Brain pericyte (primary cell): ENCODE results near the gene PKNOX1.
"Not testable (repeated sequence)": the region's sequence is repeated elsewhere in the genome, so short reads cannot be mapped to it uniquely, and the experiment has no call there.

Experiments used
- DNase-seq: peaks from one replicate; pipeline ENCODE4 v3.0.0-alpha.2; 2012; ENCODE audit warnings: low read depth, low spot score

PKNOX1 gene

DNA sequence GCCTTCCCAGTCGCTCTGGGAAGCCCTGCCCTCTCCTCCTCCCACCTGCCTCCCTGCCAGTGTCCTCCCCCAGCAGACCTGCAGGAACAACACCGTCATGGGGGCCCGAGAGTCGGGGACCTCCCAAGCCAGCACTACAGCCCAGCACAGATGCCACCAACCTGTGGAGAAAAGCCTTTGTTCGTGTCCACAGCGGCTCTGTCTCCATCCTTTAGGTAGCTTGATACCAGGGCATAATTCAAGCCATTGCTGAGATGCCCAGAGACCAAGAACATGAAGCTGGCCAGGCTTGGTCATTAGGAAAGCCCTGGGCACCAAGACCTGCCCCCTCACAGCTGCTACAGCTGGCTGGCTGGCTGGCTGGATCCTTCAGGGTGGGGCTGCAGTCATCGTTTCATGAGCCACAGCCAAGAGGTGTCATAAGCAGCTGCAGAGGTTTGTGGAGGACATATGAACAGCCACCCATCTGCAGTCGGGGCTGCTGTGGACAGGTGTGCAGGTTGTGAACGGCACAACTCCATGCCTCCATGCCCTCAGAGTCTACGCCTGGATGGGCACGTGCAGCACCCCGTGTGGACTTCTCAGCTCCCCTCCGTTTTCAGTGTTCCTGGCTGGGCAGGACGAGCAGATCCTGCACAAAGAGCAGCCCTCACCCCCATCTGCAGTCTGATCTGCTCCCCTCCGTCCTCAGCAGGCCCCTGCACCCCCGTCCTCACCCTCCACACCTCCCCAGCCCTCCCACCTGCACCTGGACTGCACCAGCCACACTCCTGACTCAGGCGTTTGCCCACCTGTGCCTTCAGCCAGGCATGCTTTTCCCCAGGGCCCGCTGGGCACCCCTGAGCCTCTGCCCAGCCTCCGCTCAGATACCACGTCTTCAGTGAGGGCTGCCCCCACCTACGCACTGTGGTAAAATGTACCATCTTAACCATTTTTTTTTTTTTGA lies 71.8 kb downstream of the PKNOX1 start:
- not testable (repeated sequence) for DNase-seq

DNA sequence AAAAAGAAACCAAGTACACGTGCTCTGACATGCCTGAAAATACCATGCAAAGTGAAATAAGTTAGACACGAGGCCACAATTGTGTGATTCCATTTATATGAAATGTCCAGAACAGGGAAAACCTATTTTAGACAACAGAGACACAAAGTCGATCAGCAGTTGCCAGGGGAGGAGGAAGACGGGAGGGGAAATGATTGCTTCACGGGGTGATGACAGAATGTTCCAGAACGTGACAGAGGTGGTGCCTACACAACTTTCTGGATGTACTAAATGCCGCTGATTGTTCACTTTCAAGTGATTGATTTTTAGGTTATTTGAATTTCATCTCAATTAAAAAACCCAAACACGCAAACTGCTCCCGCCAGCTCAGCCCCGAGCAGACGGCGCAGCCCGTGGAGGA lies 78.8 kb downstream of the PKNOX1 start:
- not testable (repeated sequence) for DNase-seq

GRCh38 chr21:43062955-43063664 lies 88.7 kb downstream of the PKNOX1 start:
- not testable (repeated sequence) for DNase-seq

DNA sequence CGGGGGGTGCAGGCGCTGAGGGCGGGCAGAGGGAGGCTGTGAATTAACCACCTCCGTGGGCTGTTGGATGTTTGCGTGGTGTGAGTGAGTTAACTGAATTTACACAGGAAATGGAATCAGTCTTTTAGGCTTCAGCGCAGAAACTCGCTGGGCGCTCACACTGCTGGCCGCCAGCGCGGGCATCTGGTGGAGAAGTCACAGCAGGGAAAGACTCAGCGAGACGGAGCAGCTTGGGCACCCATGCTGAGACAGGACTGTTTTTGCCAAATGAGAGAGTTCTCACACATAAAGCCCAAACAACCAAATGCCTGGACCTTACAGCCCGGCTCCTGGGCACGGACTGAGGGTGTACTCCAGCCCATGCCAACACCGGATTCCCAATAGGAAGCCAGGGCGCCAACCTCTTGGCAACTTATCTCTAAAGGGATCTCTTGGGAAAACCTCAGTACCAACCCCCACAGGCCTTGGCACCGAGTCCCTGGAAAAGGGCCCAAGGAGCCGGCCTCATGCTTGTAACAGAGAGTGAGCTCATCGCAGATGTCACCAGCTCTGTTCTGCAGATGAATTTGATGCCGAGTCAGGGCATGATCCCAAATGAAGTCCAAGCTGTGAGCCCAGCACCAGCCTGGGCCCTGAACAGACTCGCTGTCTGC lies 90.0 kb downstream of the PKNOX1 start:
- not testable (repeated sequence) for DNase-seq

DNA sequence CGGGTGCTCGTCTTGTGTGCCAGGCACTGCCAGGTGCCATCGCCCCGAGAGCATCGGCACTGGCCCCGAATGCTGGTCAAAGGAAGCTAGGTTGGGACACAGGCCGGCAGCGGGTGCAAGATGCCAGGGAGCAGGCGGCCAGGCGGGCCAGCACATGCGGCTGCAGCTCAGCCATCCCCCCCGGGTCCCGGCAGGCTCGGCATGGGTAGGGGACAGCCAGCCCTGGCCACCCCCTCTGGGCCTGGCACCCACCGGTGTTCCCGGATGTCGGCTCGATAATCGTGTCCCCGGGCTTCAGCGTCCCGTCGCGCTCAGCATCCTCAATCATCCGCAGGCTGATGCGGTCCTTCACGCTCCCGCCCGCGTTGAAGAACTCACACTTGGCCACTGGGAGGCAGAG lies 91.6 kb downstream of the PKNOX1 start:
- not testable (repeated sequence) for DNase-seq

DNA sequence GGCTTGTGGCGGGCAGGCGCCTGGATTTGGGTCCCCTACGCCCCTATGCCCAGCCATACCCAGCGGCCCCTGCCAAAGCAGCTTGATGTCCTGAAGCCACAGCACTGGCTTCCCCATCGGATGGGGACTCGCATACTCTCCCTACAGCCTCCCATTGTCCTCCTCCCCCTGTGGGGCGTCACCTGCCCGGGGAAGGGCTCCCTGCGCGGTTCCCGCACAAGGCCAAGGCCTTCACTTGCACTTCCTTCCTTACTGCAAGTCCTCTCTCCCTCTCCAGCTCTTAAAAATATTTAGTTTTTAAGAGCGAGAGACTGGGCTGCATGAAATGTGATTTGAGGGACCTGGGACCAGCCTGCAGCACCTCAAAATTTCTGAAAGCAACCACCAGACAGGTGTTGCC lies 92.3 kb downstream of the PKNOX1 start:
- not testable (repeated sequence) for DNase-seq

DNA sequence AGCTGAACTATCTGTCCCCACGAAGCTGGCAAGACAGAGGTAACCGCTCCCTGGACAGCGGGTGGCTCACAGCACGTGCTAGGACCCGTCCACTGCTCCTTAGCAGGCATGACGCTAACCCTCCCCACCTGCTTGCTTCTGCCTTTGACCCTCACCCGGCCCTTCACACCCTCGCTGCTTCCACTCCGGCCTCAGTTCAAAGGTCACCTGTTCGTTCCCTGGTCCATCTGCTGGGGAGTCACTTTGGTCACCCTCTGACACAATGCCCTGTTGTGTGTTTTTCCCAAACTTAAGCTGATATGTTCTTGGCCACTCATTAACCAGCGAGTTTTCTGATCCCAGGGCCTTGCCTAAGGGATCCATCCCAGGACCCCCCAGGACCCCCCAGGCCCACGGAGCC lies 93.7 kb downstream of the PKNOX1 start:
- not testable (repeated sequence) for DNase-seq

GRCh38 chr21:43069682-43070081 lies 95.3 kb downstream of the PKNOX1 start:
- DNase-seq: not testable (repeated sequence)

- DNase-seq: not testable (repeated sequence)
Measured at GRCh38 chr21:43072742-43073141, 98.4 kb downstream of the PKNOX1 start.

DNA sequence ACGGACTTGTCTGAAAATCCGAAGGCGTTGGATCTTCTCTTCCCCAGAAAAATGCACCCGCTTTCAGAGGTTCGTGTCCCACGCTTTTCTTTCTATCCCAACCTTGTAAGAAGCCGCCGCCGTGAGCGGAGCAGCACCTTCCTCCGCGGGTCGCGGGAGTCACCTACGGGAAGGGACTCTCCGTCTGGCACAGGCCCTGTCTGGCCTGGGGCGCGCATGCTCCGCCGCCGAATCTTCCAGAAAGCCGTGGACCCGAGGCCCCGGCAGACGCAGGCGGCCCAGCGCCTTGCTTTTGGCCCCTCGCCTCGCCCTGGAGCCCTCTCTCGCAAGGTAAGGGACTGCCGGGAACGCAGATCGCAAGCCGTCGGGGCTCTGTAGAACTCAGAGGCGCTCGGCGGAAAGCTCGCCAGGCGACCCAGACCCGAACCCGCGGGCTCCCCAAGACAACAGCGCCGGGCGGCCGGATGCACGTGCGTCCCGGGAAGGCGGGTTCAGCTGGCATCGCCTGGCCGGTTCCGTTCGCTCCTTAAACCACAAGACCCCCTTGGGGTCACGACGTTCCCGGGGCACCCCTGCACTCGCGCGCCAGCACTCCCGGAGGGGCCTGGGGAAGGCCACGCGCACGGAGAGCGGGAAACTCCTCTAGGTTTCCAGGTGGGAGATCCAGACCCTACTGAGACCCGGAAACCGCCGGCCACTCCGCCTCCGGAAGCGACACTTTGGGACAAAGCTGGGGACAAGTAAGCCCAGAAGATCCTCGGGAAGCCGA lies 100.2 kb downstream of the PKNOX1 start:
- DNase-seq: not testable (repeated sequence)

- not testable (repeated sequence) for DNase-seq
Measured at GRCh38 chr21:43075170-43076022, 101.0 kb downstream of the PKNOX1 start, which contains the start of gene CBS. Gene CBS, minus strand, starts transcription at chr21:43075835. Its CDS starts 3,642 bp downstream, at chr21:43072193.

GRCh38 chr21:43076023-43076637 lies 101.8 kb downstream of the PKNOX1 start:
- not testable (repeated sequence) for DNase-seq

DNA sequence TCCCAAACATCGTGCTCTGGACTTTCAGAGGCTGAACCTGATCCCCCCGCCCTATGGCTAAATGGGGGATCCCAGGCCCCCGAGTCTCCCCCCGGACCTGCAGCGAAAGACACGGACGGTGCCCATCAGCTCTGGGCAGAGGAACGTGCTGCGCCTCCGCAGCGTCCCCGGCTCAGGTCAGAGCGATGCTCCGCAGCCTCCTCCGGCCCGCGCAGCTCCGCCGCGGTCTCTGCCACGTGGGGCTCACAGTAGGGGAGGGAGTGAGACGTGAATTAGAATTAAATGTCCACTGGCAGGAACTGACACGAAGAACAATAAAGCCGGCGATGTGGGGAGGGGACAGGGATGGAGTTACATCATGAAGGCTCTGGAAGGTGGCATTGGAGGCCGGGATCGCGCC lies 102.3 kb downstream of the PKNOX1 start:
- not testable (repeated sequence) for DNase-seq

- not testable (repeated sequence) for DNase-seq
Measured at GRCh38 chr21:43082587-43083300, 108.4 kb downstream of the PKNOX1 start.
